ENCODE data around the gene NRG3.

Gene NRG3

GRCh38 chr10:82128527-82128926, 253.5 kb downstream of the NRG3 start:
- no peak for DNase-seq

GRCh38 chr10:82136103-82136502, 261.1 kb downstream of the NRG3 start:
- no peak for DNase-seq

GRCh38 chr10:82144153-82144552, 269.2 kb downstream of the NRG3 start:
- no peak for DNase-seq

GRCh38 chr10:82148764-82149163, 273.8 kb downstream of the NRG3 start:
- DNase-seq, result no peak

- no peak for DNase-seq
These were observed 274.7 kb downstream of the NRG3 start for GRCh38 chr10:82149674-82150073.

- DNase-seq, result no peak
These were observed 275.3 kb downstream of the NRG3 start for GRCh38 chr10:82150123-82150900.

GRCh38 chr10:82160307-82160706, 285.3 kb downstream of the NRG3 start:
- DNase-seq, result no peak

GRCh38 chr10:82161264-82161663, 286.3 kb downstream of the NRG3 start:
- DNase-seq, result no peak

GRCh38 chr10:82162549-82163195, 287.7 kb downstream of the NRG3 start:
- no peak for DNase-seq

- DNase-seq, result no peak
These were observed 296.9 kb downstream of the NRG3 start for GRCh38 chr10:82171899-82172298.

GRCh38 chr10:82176587-82176986, 301.6 kb downstream of the NRG3 start:
- DNase-seq, result no peak

- DNase-seq, result no peak
These were observed 315.7 kb downstream of the NRG3 start for GRCh38 chr10:82190432-82191260.

- no peak for DNase-seq
These were observed 316.7 kb downstream of the NRG3 start for GRCh38 chr10:82191653-82192052.

GRCh38 chr10:82192665-82193064, 317.7 kb downstream of the NRG3 start:
- DNase-seq, result no peak

- no peak for DNase-seq
These were observed 319.4 kb downstream of the NRG3 start for GRCh38 chr10:82194419-82194818.

- DNase-seq, result no peak
These were observed 331.8 kb downstream of the NRG3 start for GRCh38 chr10:82206831-82207230.

GRCh38 chr10:82208726-82209125, 333.7 kb downstream of the NRG3 start:
- DNase-seq, result no peak

- DNase-seq, result no peak
These were observed 335.3 kb downstream of the NRG3 start for GRCh38 chr10:82210331-82210730.

- DNase-seq, result no peak
These were observed 336.4 kb downstream of the NRG3 start for GRCh38 chr10:82211346-82211745.

- no peak for DNase-seq
These were observed 337.8 kb downstream of the NRG3 start for GRCh38 chr10:82212753-82213152.

GRCh38 chr10:82213784-82214183, 338.8 kb downstream of the NRG3 start:
- no peak for DNase-seq

GRCh38 chr10:82221056-82221455, 346.1 kb downstream of the NRG3 start:
- no peak for DNase-seq

- DNase-seq, result no peak
These were observed 346.7 kb downstream of the NRG3 start for GRCh38 chr10:82221601-82222149.

All from stimulated activated CD4-positive, alpha-beta T cell treated with anti-CD3 and anti-CD28 coated beads, Interleukin-4, amount 100 ng/mL, for 24 hours (primary cell).